ENCODE results near the gene MSI2.

MSI2 gene

DNA sequence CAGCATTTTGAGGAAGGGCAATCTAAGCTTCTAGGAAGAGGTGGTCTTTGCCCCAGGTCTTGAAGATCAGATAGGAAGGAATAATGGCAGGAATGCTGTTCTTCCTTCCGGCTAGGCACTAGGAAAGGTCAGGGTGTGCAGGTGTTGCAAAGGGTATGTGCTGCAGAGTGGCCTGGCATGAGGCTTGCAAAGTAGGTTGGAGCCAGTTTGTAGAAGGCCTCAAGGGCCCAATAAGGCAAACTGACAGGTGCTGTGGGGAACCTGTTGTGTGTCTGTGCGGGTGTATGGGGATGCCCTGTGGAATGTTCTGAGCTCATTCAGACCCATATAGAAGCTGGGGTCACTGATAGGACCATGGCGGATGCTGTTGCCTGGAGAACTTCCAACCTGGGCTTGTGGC, 12.7 kb downstream of the MSI2 start:
- no peak for TF ChIP-seq CTCF (IDR thresholded peaks at IDR 0.05; ENCODE audit: insufficient read depth, low read depth, low read length, missing control alignments)
- no peak overlapping the region for H3K4me3 ChIP-seq (ENCODE audit: low read depth, low read length)
- DNase-seq (ENCODE audit: low read depth) = no peak

GRCh38 chr17:57269598-57270255, 13.4 kb downstream of the MSI2 start:
- TF ChIP-seq CTCF (IDR thresholded peaks at IDR 0.05; ENCODE audit: insufficient read depth, low read depth, low read length, missing control alignments) = no peak

GRCh38 chr17:57270801-57271245, 14.5 kb downstream of the MSI2 start:
- DNase-seq (ENCODE audit: low read depth) = no peak
- no peak for TF ChIP-seq CTCF (IDR thresholded peaks at IDR 0.05; ENCODE audit: insufficient read depth, low read depth, low read length, missing control alignments)
- no peak overlapping the region for H3K4me3 ChIP-seq (ENCODE audit: low read depth, low read length)

More at GRCh38 chr17:57269598-57270255, 13.4 kb downstream of the MSI2 start:
- no peak for DNase-seq (ENCODE audit: low read depth)
- H3K4me3 ChIP-seq (ENCODE audit: low read depth, low read length) = no peak overlapping the region

GRCh38 chr17:57271821-57272220, 15.5 kb downstream of the MSI2 start:
- DNase-seq (ENCODE audit: low read depth) = no peak
- H3K4me3 ChIP-seq (ENCODE audit: low read depth, low read length) = no peak overlapping the region
- TF ChIP-seq CTCF (IDR thresholded peaks at IDR 0.05; ENCODE audit: insufficient read depth, low read depth, low read length, missing control alignments) = no peak

GRCh38 chr17:57273490-57273889, 17.2 kb downstream of the MSI2 start:
- no peak for DNase-seq (ENCODE audit: low read depth)
- no peak overlapping the region for H3K4me3 ChIP-seq (ENCODE audit: low read depth, low read length)
- TF ChIP-seq CTCF (IDR thresholded peaks at IDR 0.05; ENCODE audit: insufficient read depth, low read depth, low read length, missing control alignments) = no peak

GRCh38 chr17:57274162-57274561, 17.8 kb downstream of the MSI2 start:
- TF ChIP-seq CTCF (IDR thresholded peaks at IDR 0.05; ENCODE audit: insufficient read depth, low read depth, low read length, missing control alignments) = no peak
- no peak for DNase-seq (ENCODE audit: low read depth)
- H3K4me3 ChIP-seq (ENCODE audit: low read depth, low read length) = no peak overlapping the region
